Measurements from ENCODE around the gene ASAP2.

GRCh38 chr2:9244985-9245544 lies 38.5 kb downstream of the ASAP2 start:
- no peak for TF ChIP-seq CTCF (conservative IDR thresholded peaks at IDR 0.05; ENCODE audit: low read length)
- no peak for TF ChIP-seq EZH2phosphoT487 (IDR thresholded peaks at IDR 0.05; ENCODE audit: borderline replicate concordance)
